Activated T-cell treated with anti-CD3 and anti-CD28 coated beads, Interleukin-2, amount 50 U/mL, for 48 hours (primary cell): ENCODE data around the gene SPEF2.
"Not testable (repeated sequence)": the region's sequence is repeated elsewhere in the genome, so short reads cannot be mapped to it uniquely, and the experiment has no call there.

ENCODE experiments used
- DNase-seq, 2 experiments: peaks; one replicate each; pipeline ENCODE4 v3.0.0-alpha.2; 2020

Gene SPEF2

DNA sequence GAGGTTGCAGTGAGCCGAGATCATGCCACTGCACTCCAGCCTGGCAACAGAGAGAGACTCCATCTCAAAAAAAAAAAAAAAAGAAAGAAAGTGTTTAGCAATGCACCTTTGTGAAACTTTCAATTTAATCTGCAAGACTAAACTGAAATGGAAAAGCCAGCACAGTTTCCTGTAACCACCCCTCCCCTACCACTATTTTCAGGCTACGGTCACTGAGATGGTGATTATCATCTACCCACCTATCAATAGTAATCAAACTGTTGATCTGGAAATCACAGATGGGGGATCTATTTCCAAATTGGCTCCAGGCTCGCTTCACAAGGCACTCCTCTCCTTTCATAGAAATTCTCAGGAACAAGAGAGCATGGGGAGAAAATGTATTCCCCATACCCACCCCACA lies 208.4 kb downstream of the SPEF2 start:
- DNase-seq, result no peak

DNA sequence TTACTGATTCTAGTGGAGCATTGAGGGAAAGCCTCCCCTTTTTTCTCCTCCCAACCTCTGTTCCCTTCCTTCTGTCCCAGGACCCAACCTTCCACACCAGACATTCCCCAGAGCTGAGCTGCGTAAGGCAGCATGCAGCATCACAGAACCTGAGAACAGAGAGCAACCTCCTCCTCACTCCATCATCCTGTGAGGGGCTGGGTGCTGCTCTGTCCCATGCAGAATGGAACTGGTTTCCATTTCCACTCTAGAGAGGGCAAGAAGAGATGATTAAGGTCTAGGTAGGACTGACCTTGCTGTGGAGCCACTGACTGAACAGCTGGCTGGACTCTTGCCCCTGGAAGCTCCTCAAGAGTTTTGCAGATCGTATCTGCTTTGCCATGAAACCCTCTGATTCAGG lies 208.9 kb downstream of the SPEF2 start:
- peak; percentile 68 to 71 for DNase-seq

DNA sequence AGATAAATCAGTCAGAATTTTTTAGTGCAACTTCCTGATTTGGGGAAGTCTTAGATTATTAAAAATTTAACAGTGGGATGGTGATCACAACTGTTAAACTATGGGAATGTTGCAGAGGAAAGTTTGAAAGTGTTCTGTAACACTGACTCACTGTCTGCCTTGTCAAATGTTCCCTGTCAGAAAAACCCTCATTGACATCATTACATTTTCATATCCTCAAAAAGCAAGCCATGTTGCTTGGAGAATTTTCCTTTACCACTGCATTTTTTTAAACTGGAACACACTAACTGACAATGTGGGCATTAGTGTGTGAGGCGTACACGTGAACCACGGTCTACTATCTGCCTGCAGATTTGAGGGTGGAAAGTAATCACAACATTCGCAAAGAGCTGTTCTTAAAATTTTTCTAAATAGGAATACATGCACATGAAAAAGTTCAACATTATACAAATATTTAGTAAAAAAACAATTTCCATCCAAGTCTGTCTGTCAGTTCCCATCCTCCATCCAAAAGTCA lies 210.5 kb downstream of the SPEF2 start:
- no peak for DNase-seq

DNA sequence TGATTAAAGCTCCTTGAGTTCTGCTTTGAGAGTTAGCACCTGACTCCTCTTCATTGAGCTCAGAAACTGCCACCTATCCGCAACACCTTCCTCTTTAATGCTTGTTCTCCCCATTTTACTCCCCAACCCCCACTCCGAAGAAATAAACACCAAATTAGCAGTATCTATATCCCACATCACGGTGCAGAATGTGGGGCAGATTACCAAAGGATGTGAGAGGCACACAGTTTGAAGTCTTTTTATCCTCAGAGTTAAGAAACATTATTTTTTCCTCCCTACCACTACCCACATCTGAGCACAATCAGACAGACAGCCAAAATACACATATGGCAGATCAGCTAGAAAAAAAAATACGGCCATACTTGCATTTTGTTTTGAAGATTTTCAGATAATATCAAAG lies 212.9 kb downstream of the SPEF2 start:
- no peak for DNase-seq

DNA sequence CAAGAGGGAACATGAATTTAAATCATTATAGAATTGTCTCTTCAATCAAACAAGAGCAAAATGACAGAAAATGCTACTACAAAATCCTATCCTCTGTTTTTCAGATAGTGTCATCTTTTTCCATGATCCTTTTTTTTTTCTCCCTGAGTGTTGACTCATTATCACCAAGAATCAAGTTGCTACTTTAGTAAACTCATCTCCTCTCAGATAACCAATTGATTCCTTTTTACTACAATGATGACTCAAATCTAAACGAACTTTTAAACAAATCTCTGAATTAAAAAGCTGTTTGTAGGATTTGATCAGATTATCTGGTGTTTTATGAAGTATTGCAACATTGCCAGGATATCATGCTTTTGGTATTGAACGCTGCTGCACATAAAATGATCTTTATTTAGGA lies 215.1 kb downstream of the SPEF2 start:
- no peak for DNase-seq

DNA sequence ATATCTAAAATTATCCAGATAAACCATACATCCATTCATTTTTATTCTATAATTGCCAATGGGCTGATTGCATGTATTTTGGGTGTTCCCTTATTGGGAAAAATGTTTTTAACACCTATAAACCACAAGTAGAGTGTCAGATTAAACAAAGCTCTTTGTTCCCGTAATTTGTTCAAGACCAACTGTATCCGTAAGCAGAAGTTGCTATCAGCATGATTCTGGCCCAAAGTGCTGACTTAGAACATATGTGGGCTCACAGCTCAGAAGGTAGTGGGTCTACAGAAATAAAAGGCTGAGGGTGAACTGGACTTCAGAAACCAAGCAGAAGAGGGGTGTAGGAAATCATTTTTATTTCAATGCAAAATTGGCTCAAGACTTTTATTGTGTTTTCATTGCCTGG lies 215.6 kb downstream of the SPEF2 start:
- no peak for DNase-seq

DNA sequence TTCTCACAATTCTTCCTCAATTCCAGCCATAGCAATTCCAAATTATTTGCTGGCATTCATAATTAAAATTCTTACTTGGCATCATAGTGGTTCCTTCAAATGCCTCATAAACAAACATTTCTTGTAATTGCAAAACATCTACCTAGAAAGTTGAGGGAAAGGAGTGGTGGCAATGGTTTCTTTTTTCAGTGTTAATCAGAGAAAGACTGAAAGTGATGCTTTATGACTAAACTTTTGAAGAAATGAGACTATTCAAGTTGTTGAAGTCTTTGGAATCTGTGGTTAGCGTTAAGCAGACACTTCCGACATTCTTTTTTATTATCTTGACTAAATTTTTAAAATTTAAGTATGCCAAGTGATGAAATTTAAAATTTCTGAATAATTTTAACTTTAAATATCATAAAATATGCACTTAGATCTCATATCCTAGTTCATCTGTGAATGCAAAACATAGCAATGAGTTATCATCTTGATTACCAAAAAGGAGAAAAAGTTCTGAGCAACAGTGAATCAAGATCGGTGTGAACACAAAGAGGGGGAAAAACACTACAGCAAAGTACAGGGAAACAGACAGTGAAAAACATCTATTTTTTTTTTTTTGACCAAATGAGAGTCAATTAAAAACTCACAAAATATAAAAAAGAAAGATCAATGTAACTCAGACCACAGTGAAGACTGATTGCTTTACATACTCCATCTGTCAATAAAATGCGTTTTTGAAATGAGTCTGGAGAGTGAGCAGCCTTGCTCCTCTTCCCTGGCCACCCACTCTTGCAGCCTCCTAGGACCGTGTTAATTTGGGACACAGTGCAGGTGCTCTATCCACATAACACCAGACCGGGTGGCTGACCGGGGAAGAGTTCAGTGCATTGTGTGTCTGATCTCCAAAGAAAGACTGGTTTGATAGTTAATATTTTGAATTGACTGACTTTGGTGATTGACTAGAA lies 218.4 kb downstream of the SPEF2 start:
- peak in 1 of 2 experiments; percentile 65 for DNase-seq

DNA sequence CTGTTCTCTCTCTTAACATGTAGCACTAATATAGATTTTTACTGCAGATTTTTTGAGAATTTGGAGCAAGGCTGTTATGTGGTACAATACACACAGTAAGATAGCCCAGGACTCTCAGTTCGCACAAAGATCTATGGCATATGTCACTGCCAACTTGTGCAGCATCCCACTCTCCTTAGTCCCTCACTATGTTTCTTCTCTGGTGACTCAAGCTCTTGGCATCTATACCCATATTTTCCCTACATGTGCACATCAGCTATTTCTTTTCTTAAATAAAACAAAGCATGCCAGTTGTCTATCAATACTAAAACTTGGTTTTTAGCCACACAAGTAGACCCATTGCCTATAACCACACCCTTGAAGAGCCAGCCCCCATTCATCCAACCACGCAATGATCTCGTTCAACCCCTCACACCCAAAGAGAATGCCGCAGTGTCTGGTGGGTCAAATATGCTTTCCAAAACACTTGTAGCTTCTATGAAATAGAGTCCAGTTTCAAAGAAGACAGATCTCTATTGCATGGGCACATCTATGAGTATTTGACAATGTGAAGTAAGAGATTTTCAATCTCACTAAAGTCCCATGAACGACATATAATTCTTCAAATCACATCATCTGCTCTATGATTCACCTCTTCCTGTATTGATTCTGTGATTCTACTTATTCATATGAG lies 220.8 kb downstream of the SPEF2 start:
- peak; percentile 75 to 76 for DNase-seq

DNA sequence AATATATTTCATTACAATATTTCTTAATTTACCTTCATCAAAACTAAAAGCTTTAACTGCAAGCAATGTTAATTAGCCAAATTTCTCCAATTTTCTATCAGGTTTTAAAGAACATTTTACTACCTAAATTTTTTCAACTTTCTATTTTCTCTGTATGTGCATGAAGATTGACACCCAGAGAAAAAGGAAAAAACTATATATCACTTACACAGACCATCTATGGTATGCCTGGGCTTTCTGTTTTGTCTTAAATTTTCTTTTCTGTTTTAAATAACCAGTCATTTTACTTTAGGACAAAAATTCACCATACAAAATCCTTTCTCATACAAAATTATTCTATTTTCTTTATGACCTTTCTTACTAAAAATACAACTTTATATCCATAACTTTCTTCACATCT lies 225.2 kb downstream of the SPEF2 start:
- no peak for DNase-seq

DNA sequence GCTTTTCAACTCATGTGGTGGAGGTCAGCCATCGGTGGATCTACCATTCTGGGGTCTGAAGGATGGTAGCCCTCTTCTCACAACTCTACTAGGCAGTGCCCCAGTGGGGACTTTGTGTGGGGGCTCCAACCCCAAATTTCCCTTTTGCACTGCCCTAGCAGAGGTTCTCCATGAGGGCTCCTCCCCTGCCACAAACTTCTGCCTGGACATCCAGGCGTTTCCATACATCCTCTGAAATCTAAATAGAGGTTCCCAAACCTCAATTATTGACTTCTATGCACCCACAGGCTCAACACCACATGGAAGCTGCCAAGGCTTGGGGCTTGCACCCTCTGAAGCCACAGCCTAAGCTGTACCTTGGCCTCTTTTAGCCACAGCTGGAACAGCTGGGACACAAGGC lies 227.8 kb downstream of the SPEF2 start:
- DNase-seq, result not testable (repeated sequence)

DNA sequence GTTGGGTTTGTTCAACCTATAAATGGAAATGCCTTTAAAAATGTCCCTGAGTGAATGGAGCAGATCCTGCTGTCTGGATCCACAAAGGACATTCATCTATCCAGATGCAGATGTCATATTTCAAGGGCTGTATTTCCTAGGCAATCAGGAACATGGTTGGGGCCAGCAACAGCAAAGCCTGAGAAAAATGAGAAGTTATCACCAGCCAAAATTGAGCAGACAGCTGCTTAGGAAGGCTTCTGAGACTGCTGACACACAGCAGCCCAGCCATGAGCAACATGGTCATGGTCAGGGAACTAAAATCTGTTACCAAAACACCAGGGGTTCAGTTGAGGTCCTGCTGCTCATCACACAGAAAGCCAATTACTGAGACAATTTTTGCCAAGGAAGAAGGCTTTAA lies 229.8 kb downstream of the SPEF2 start:
- no peak for DNase-seq

DNA sequence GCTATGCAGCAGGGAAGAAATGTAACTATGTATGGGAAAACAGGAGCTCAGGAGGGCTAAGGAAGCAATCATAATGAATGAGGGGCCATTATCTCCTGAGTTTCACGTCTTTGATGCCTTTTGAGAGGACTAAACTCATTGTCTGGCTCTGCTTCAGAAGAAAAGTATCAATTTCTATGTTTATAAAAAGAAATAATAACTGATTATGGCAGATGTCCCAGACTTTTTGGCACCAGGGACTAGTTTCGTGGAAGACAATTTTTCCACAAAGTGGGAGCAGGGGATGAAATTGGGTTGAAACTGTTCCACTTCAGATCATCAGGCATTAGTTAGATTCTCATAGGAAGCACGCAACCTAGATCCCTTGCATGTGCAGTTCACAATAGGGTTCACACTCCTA lies 230.3 kb downstream of the SPEF2 start:
- no peak for DNase-seq

DNA sequence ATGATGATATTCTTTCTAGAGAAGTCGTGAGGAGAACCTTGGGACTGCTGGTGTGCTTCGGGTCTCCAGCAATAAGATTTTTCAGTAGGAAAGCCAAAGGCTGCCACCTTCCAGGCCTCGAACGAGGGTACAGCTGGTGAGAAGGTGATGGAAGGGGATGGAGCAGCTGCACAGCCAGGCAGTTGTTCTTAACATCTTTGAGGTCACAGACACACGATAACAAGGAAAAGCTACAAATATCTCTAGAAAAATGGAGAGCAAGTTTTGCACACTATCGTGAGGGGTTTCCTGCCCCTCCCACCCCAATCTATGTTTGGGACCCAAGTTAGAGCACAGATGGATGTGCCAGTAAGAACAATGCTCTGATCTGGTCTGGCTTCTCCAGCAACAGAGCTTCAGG lies 232.2 kb downstream of the SPEF2 start:
- DNase-seq, result no peak

DNA sequence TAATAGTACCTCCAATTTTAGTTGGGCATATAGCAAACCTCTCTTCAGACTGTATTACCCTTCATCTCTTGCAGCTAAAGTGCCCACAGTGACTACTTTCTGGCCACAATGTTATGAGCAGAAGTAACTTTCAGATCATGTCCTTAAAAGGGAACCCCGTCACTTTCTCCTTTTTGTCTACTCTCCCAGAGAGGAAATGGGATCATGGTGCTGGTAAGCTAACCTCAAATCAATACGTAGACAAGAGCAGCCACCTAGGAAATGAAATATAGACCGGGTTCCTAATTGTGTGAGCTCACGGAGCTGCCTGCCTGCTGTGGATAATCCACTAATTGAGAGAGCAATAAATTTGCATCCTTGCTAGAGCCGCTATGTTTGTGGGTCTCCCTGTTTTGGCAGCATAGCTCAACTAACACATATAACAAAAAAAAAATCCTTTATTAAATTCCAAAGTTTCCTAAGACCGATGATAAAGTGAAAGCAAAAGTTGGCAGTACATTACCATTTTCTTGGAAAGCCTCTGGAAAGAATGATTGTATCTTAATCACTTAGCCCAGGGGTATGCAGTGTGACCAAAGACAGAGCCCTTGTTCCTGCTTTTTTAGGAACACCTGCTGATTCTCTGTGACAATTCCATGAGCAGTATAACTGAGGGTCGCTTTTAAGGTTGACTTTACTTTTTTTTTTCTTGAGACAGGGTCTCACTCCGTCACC lies 233.5 kb downstream of the SPEF2 start:
- no peak for DNase-seq

DNA sequence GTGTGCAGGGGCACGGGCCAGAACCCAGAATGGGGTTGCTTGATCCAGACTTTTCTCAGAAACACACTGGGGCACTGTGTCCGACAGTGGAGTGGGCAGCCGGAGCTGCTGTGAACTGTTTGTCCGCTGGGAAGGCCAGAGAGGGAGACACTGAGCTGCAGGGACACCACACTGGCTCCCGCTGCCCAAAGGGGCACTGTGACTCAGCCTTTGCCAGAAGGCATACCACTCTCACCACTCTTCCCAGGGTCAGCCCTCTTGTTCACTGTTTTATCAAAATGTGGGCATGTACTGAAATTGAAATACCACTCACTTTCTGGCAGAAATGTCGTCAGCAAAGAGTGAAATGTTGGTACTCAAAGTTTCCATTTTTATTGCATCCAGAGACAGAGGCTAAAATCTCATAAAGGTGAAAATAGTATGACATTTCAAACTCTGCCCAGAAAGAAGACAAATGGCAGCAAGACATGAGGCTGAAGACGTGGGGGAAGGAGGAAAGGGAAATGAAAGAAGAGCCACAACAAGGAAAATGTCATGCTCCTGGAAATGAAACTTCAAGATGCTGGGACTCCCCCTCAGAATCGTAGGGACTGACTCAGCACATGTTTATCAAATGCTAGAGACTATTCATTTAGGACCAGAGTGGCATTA lies 234.5 kb downstream of the SPEF2 start:
- peak; percentile 75 to 76 for DNase-seq

DNA sequence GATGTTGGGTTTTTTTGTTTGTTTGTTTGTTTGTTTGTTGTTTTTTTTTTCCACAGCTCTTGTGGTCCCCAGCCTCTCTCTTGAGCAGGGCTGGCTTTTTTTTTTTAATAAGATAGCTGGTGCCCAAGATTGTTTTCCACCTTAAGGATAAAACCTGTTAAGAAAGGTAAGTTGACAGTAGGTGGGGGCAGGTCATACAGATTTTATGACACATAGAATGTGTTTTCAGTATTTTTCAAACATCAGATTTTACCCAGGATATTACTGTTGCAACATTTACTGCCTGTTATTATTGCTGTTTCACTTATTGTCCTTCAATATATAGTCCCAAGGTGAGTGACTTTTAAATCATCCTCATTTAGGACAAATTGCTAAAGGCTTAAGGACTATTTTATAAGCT lies 235.1 kb downstream of the SPEF2 start:
- DNase-seq, result no peak

DNA sequence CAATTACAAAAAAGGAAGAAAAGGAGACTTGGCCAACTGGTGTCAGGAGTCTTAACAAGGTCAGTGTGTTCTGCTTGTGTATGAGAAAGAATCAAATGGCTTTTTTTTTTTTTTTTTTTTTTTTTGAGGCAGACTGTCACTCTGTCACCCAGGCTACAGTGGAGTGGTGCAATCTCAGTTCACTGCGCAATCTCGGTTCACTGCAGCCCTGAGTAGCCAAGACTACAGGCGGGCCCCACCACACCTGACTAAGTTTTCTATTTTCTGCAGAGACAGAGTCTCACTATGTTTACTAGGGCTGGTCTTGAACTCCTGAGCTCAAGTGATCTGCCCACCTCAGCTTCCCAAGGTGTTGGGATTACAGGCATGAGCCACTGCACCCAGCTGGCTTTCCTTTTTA lies 236.0 kb downstream of the SPEF2 start:
- peak; percentile 73 to 78 for DNase-seq

DNA sequence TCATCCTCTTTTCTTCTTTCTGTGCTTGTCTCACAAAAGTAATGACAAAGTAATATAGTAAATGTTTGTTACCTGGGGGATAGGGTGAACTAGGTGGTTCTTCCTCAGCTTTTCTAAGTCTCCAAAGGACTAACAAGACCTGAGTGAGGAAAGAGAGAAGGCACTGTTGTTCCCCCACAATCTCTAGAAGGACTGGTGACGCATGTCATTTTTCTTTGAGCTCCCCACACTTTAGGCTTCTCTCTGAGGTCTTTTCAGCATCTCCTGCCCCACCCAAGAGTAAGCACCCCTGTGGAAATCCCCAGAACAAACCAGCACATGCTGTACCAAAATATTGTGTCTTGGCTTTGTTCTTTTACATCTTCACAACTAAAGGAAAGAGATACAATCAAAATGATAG lies 236.6 kb downstream of the SPEF2 start:
- no peak for DNase-seq

DNA sequence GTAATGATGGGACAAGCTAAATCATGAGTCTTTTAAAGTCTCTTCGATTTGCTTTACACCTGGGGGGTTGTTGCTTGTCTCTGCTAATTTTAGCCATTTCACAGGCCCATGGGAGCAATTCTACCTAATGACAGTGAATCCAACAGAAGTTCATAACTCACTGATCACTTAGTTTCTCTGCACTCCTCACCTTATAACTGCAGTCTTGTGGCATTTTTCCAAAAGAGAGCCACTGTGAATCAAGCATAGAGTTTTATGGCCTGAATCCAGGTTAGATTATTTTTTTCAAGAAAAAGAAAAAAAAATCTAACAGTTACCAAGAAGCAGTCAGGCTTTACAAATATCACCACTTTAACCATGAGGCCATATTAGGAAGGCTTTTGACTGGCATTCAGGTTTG lies 237.5 kb downstream of the SPEF2 start:
- DNase-seq, result no peak

DNA sequence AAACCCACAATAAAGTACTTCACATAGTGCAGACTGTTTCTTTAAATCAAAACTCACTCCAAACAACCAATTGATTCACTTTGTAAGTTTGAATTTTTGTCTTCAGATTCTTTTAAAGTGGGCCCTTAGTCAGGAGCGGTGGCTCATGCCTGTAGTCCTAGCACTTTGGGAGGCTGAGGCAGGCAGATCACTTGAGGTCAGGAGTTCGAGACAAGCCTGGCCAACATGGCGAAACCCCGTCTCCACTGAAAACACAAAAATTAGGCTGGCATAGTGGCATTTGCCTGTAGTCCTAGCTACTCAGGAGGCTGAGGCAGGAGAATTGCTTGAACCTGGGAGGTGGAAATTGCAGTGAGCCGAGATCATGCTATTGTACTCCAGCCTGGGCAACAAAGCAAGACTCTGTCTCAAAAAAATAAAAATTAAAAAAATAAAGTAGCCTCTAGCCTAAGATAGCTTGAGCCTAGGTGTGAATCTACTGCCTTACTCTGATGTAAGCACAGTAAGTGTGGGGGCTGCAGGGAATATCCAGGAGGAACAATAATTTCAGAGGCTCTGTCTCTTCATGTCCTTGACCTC lies 238.6 kb downstream of the SPEF2 start:
- DNase-seq, result not testable (repeated sequence)

DNA sequence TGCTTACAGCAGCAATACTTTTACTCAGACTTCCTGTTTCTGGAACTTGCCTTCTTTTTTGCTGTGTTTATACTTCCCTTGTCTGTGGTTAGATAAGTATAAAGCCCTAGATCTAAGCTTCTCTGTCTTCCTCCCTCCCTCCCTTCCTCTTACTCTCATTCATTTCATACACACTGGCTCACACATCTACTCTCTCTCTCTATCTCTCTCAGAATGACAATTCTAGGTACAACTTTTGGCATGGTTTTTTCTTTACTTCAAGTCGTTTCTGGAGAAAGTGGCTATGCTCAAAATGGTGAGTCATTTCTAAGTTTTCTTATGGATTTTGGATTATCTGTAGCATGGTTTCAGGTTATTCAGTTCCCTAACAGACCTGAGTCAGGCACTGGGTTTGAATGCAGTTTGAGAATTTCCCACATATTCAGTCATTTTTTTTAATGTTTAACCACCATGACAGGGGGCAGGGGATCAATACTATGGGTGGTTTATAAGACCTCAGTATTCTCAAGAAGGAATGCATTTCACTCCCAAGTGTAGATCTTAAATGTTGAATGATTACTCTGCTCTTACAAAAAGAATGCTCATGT lies 239.2 kb downstream of the SPEF2 start, which contains the start of gene IL7R:
TSS of gene IL7R (plus strand) at position 127 of the 587 bp plus-strand sequence. CDS start at position 214, 87 bp downstream.
- DNase-seq, result no peak
